HG03439 (cell line): ENCODE measurements around the gene BBLN.

Experiments
- ATAC-seq: cut with Tn5 transposase; IDR thresholded peaks from one replicate; pipeline ENCODE4 v1.9.1; 2021; ENCODE audit warnings: mild to moderate bottlenecking, moderate library complexity; ENCODE audit not compliant: unreplicated experiment

BBLN gene

DNA sequence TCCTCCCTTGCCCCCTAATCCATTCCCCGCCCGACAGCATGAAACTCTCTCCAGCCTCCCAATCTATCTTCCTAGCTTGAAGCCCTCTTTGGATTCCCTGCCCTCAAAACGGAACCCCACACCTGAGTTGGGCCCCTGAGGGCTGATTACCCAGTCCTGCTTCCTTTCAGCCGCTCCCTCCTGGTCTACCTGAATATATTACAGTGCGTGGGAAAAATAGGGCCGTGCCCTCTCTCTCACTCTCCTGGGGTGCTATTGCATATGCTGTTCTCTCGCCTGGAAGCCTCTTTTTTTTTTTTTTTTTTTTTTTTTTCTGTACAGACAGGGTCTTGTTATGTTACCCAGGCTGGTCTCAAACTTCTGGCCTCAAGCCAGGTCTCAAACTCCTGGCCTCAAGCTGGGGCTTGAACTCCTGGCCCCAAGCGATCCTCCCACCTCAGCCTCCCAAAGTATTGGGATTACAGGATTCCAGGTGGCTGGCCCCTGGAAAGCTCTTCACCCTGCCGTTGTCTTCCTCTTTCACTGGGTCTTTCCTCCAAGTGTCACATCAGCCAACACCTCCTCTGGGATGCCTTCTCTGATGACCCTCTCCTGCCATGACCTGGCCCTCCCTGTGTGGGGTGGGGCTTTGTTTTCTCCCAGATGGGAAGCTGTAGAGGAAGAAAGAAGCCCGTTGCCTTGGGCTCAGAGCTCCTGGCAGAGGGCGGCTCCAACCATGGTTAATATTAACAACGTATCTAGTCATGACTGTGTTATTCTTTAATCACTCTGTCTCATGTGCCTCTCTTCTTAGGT is 51.3 kb downstream of the BBLN start:
- no peak for ATAC-seq

DNA sequence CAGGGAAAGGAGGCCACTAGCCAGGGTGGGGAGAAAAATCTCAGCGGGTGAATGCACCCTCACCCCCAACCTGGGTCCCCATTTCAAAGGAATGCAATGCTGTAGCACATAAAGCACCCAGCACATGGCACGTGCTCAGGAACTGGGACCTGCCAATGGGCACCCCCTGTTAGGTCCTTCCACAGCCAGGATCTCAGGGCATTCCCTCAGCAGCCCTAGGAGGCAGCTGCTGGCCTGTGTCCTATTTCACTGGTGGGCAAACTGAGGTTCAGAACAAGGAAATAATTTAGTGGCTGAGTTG is 51.9 kb downstream of the BBLN start:
- no peak for ATAC-seq
